Kidney tubule cell (primary cell): ENCODE data around the gene TMIGD3.
"Not testable (repeated sequence)": the region's sequence is repeated elsewhere in the genome, so short reads cannot be mapped to it uniquely, and the experiment has no call there.

Source experiments
- DNase-seq: peaks from one replicate; pipeline ENCODE4 v3.0.0-alpha.2; 2018; ENCODE audit warnings: low spot score

TMIGD3 gene

DNA sequence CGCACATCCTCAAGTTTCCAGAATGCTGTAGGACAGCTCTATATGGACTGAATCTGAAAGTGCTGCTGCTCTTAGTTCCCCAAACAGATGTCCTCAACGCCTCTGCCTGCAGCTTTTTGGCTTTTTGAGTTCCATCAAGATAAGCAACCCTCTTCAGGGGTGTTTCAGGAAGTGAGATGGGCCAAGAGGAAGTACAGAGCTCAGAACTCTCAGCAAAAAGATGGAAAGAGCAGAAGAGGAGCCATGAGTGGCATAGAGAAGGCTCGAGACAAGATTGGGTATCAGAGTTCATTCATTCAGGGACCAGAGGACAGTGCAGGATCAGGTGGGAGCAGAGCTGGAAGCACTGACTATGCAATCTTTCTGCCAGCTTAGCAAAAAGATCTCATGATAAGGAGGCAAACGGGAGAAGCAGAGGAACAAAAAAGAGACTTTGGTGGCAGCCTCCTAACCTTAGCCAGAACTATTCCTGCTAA, at the start of gene TMIGD3, which contains the start of gene ADORA3:
Gene TMIGD3 (minus strand): TSS at position 49 of the 476 bp plus-strand sequence. CDS start 279 bp downstream, outside the sequence.
Gene ADORA3 (minus strand): TSS at position 49 of the 476 bp plus-strand sequence. CDS start 279 bp downstream, outside the sequence.
- no peak for DNase-seq

DNA sequence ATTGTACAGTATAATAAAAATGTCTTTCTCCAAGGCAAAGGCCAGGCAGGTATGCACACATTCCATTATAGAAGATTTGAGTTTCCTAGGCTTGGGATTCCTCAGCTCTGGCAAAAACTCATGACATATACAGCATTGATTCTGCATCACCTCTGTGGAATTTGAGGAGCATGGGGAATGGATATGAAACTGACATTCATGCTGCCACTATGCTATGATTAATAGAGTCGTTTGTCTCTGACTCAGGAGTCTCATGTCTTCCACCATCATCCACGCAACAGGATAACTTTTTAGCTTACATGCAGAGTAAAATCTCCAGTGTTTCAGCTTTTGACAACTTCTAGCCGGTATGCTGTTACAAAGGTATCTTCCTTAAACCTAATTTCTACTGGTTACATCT, 49.8 kb upstream of the TMIGD3 start:
- peak; percentile 93 for DNase-seq

DNA sequence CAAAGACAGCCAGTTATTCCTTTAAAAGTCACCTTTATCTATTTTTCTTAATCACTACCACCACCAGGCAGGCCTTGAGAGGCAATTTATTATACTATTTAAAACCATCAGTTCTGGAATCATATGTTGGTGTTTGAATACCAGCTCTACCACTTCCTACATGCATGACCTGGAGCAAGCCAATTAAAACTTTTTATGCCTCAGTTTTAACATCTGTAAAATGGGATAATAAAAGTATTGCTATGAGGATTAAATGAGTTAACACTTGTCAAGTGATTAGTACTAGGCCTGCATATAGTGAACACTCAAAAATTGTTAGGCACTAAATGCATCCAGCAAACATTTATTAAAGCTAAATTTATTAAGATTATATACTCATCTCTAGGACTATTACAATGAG, 49.2 kb upstream of the TMIGD3 start:
- DNase-seq: no peak

DNA sequence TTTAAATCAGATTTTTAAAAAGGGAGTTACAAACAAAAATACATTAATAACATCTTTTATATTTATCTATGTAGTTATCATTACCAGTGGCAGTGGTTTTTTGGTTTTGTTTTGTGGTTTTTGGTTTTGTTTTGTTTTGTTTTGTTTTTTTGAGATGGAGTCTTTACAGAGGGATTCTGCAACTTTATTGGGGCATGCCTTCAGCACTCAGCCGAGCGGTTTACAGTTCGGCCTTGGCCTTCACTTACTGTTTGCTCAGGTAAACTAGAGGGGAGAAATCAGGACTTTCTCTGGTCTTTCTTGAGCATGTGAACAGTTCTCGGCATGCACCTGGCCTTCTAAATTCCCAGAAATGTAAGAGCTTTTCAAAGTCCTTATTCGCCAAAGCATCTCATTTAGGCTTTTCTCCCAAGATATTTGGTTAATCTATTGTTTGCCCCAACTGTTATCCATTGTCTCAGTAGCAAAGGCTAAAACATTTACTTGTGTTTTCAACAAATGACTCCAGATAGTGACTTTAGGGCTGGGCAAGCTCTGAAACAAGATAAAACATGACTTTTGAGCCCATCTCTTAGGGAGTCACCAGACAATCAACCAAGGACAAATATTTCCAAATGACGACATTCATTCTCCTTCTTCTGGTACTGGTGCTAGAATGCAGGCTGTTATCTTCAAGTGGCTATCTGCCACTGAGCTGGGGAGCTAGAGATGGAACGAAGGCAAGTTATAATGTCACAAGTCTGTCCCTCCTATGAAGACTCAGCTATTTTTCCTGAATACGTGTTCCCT, 48.4 kb upstream of the TMIGD3 start:
- no peak for DNase-seq

DNA sequence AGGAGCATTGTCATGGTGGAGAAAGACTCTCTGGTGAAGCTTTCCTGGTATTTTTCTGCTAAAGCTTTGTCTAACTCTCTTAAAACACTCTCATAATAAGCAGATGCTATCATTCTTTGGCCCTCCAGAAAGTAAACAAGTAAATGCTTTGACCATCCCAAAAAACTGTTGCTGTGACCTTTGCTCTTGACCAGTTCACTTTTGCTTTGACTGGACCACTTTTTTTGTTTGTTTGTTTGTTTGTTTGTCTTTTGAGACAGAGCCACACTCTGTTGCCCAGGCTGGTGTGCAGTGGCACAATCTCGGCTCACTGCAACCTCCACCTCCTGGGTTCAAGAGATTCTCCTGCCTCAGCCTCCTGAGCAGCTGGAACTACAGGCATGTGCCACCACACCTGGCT, 44.4 kb upstream of the TMIGD3 start:
- not testable (repeated sequence) for DNase-seq

DNA sequence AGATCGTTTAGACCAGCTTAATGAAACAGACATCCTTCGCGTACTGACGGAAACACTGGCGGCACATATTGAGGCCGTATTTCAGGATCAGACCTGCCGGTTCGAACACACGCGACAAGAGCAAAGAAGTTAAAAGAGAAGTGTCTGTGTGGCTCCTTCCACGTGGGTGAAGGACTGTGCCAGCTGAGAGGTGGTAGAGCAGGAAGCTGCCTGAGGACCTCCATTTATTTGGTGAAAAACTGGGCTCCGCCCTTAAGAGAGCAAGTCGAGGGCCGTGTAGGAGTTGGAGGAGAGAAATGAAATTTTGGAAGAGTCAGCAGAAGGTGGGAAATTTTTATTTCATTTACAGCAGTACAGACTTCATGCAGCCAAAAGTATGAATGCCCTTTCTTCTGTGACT, 38.8 kb upstream of the TMIGD3 start:
- DNase-seq: peak; percentile 61

DNA sequence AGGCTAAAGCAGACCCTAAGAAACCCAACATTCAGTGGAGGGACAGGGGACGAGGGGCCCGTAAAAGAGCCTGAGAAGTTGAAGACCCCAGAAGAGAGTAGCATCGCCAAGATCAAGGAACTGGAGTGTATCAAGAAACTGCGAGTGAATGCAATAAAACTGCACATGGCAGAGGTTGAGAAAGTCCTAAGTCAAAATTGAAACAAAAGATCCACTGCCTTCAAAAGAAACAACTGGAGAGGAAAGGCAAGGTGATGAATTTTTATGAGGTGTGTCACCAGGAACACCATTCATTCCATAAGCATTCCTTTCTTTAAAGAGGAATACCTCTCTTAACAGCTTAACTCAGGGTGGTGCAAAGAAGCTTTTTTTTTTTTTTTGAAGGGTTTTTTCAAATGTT, 38.3 kb upstream of the TMIGD3 start:
- peak; percentile 87 for DNase-seq

DNA sequence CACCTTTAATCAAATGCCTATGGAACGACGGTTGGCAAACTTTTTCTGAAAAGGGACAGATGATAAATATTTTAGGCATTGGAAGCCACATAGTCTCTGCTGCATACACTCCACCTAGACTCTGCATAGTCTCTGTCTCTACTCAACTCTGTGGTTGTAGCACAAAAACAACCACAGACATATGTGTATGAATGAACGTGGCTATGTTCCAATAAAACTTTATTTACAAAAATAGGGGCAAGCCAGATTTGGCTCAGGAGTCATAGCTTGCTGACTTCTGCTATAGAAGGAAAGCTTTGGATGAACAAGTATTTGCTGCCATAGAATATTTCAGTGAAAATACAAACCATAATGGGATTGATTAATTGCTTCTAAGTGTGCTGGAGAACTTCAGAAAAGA, 37.5 kb upstream of the TMIGD3 start:
- DNase-seq: no peak

DNA sequence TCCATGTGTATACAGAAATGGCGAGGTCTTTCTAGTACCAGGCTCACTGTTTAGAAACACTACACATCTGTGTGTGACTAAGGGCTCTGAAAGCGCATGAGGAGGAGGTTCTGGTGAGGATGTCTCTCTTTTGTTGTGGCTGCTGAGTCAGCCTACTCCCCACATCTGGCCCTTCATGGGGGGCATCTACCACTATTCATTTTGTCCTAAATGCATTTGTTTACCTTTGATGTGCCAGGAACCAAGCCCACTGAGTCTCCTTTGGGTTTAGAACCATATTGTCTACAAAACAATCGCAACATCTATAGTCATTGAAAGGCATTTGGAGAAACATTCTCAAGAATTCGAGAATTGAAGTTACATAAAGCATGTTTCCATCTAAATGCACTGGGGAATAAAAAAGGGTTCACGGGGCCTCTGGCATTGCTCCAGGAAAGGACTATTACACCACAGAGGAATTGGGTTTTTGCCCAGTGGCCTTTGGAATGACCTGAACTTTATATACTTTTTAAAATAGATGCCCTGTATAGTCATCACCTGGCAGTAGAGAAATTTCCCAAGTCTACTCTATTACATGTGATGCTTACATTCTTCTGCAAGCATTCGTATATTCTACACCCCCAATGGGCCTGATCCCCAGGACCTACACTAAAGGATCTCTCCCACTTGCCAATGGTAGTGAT, 35.1 kb upstream of the TMIGD3 start:
- DNase-seq: peak; percentile 65

DNA sequence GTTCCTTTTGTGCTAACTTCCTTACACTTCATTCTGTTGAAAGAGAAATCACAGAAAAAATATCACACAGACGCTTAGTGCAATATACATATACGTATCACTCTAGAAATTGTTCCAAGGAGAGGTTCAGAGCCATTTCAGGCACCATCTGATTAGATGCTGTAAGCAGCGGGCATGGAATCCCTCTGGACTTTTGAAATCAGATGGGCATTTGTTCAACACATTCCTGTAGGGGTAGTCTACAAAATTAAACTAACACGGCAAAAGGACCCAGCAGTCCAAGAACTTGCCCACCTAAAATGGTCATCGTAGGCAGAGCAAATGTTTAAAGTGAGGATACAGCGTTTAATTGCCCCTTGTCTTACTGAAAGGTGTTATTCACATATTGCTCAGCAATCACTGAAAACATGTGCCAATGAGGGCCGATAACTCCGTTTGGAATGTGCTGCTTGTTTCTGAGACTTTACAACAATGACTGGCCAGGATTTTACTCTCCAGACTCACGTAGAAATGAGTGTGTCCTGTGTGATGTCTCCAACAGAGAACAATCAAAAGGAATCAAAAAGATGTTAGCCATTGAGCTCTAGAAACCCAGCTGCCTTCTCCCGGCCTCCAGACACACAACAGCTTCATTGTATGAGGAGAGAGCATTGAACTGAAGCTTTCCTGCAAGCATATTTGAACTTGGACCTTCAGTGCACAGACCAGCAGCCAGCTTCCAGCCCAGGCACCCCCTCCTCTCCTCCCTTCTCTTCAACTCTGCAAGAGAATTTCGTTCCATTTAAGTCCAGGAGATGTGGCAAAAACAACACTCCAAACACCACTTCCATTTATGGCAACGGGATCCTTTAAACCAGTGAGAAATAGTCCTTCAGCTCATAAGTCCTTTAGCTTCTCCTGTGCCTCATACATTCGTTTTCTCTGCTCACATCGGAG, 32.1 kb upstream of the TMIGD3 start:
- no peak for DNase-seq

DNA sequence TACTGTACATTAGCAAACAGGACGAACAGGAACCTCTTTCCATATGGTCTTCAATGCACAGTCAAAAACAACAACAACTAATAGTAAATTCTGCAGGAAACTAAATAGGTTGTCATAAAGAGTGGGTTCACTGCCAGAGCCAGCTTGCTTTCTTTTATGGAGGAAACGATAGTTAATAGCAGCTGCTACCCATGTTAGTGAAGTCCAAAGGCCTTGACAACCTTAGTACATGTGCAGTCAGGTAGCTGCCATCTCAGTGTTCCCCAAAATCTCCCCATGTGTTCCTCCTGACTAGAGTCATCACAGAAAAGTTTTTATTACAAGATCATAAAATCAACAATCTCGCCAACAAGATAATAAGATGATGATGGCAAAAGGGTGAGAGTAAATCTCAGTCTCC, 16.6 kb upstream of the TMIGD3 start:
- DNase-seq: no peak

DNA sequence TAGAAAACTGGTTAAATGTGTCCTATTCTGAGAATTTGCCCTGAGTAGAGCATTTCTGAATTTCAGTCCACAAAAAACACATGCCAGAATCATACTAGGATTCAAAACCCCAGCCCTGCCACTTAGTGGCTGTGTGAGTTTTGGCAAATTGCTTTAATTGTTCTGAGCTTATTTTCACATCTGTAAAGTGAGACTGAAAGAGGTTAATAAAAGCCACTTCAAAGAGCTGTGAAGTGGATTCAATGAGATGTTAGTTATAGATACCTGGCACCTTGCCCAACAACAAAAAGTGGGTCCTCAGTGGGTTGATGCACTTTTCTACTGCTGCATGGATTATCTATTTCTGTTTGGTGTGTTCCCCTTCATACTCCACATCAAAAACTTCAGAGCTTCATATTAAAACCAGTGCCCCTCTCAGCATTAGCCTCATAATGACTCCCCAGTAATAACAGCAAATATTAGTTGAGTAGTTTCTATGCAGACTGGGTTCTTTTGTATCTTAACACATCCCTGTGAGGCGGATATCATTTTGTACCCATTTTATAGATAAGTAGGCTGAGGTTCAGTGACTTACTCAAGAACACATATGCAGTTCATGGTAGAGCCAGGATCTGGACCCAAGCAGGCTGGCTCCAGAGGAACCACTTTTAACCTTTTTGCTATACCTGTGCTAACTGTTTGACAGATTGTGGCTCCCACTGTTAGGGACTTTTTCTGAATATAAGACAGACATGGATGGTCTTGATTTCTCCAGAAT, 14.2 kb upstream of the TMIGD3 start:
- DNase-seq: no peak

DNA sequence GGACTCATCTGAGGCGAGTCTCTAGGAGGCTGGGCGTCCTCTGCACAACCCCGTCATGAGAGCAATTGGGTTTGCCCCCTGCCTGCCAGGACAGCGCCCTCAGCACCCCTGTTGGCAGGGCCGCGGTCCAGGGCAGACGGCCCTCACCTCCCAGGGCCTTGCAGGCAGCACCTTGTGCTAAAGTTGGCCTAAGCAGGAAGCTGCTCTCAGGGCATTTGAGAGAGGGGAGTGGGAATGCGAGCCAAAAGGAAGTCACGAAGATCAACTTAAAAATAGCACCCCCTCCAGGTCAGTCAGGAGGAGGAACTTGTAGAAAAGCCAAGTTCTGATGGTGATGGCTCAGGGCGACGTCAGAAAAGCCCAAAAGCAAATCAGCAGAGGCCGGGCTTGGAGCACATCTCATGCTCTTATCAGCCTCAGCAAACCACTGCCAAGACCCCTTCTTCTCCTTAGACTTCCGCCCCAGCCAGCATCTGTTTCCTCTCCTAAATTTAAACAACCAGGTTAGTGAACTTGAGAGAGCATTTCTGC, 12.6 kb upstream of the TMIGD3 start:
- peak; percentile 80 for DNase-seq

DNA sequence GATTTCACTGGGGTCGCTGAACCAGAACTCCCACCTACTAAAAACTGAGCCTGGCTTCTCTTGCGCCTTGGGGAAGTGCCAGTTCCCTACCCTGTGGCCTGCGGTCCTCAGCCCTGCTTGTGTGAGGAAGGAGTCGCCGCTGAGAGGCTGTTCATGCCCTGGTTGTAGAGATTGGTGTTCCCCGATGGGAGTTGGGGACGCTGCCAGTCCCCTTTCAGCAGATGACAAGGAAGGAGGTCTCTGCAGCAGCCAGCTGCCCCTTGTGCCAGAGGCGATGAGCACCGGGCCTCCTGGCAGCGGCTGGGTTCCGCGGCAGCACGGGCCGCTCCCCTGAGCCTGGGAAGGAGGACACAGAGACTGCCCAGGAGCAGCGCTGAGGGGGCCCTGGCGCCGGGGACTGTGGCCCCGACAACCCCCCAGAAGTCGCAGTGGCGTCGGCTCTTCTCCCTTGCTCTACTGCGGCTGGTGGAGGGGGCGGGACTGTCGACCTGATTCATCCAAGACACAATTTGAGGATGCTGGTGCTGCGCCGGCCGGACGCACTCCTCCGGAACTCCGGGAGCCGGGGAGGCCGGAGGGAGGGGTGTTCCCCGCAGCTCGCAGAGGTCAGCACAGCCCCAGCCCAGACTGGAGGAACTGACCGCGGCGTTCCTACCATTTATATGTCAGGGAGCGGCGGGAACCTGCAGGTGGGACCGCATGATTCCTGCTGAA, 12.0 kb upstream of the TMIGD3 start:
- DNase-seq: peak; percentile 73

DNA sequence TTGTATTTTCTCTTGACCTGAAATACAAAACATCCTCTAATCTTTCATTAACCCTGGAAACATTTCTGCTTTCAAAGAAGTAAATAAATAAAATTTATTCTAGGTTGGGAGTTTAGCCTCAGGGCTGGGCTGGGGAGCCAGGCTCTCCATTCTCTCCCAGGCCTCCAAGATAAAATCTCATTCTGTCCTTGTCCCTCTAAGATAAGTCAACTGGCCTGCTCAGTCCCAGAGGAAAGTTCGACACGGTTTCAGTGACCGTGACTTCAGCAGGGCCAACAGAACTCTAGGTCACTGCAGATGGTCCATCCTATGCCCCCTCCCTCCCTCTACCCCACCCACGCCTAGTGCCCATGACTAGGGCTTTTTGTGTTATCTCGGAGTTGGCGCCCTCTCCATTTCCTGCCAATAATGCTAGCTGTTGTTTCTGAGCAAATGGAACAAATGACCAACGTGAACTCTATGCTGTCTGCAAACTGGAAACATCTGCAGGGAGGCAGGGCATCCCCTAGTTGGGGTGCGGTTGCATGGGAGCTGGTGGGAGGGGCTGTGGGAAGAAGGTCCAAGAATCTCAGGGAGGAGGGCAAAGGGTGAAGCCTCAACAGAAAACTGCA, 10.1 kb upstream of the TMIGD3 start:
- no peak for DNase-seq

DNA sequence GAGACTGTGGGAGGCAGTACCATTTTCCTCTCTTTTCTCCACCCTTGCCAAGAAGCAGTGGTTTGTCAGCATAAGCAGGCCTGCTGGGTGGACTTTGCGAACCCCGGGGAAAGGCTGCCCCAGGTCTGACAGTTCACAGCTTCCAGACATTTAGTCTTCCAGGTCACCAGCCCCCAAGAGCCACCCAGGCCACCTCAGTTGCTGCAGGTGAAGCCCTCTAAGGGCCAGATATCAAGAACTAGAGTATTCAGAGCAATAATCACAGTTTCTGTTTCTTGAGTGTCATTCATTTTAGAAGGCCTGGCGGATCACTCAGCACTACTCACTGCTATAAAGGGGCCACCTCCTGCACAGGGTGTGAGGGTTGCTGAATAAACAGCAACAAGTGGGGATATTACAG, 9.5 kb upstream of the TMIGD3 start:
- no peak for DNase-seq

DNA sequence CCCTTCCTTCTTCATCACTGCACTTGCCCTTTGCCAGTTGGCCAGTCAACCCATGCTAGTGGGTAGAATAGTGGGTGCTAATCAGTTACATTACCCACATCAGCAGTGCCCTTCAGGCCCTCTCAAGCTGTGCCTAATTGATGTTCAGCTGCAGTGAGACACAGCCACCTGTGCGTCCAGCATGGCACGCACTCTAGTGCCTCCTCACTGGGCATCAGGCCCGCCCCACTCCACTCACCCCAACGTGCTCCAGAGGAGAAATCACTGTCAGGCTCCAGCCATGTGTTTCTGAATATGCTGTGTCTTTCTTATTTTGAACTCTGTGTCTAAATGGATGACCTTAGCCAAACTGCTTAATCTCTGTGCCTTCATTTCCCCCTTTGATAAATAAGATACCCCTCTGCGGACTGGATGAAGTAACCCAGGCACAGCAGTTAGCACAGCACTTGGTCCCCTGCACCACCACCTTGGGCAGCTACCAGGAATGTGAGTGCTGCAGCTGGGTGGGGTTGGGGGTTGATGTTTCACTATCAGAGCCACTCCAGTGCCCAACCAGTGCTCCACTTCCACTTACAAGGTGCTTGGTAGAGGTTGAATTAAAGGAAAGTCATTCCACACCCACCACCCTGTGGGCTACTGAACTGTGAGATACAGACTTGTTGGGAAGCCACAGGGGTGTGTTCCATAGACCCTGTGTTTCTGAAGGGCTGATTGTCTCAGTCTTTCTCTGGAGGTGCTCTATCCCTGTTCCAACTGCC, 8.9 kb upstream of the TMIGD3 start:
- DNase-seq: no peak

DNA sequence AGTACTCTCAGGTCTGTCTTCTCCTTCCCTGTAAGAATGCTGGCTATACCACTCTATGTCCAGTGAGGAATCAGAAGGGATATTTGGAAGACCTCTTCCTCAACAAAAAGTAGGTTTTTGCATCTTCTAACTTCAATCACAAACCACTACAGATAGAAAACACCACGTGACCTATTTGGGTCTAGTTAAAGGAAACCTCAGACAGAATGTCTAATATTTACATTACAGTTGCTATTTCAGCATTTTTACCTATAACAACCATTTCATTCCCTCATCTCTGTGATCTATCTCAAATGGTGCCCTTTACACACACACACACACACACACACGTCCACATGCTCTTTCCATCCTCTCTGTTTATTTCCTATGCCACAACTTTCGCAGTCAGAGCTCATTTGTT, 7.9 kb upstream of the TMIGD3 start:
- DNase-seq: no peak

DNA sequence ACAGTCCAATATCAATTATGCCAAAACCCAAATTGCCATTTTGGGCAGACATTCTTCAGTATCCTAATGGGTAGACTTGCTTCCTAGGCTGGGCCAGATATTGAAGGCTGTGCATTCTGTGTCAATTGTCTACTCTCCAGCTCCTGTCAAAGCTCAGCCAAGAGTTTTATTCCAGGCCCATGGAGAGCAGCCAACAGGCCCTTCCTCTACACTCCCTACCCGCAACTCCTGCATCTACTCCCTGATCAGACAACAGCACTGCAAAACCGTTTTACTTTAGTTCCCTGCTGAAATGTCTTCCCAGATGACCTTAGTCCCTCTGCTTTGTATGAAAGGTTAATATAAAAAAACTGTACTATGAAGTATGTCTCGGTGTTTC, 6.6 kb upstream of the TMIGD3 start:
- DNase-seq: no peak
